ENCODE results near the gene PTPRN2.

DNA sequence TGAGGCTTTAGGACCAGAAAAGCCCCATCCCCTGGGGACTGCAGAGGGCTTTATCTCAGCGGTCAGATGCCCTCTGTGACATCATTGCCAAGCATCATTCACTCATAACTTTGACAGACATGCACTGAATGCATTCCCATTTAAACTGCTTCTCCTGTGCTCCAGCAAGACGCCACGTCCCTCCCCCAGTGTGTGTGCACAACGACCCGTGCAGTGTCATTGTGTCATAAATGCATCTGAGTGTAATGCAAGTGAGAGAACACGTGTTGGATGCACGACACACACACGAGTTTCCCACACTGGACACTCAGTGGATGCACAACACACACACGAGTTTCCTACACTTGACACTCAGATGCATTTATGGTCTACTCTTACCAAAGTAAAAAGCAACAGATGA is 337.9 kb downstream of the PTPRN2 start:
- TF ChIP-seq, protein P1, sequence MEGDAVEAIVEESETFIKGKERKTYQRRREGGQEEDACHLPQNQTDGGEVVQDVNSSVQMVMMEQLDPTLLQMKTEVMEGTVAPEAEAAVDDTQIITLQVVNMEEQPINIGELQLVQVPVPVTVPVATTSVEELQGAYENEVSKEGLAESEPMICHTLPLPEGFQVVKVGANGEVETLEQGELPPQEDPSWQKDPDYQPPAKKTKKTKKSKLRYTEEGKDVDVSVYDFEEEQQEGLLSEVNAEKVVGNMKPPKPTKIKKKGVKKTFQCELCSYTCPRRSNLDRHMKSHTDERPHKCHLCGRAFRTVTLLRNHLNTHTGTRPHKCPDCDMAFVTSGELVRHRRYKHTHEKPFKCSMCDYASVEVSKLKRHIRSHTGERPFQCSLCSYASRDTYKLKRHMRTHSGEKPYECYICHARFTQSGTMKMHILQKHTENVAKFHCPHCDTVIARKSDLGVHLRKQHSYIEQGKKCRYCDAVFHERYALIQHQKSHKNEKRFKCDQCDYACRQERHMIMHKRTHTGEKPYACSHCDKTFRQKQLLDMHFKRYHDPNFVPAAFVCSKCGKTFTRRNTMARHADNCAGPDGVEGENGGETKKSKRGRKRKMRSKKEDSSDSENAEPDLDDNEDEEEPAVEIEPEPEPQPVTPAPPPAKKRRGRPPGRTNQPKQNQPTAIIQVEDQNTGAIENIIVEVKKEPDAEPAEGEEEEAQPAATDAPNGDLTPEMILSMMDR (conservative IDR thresholded peaks at IDR 0.05 in 1 of 2, IDR thresholded peaks at IDR 0.05 in 1 of 2; ENCODE audit: low read depth in 1 of 2, low read length in 2 of 2): no peak
- TF ChIP-seq EZH2 (IDR thresholded peaks at IDR 0.05; ENCODE audit: low read length, missing control alignments): no peak

Measured in fibroblast of lung (primary cell).